Colon (tissue), 2 donors: ENCODE measurements around the gene KIF18A.
"Not testable (repeated sequence)": the region's sequence is repeated elsewhere in the genome, so short reads cannot be mapped to it uniquely, and the experiment has no call there.

ENCODE experiments used
- FAIRE-seq: peaks from 2 replicates; lab custom pipeline; 2012; peaks lifted over from hg19 to GRCh38; lab: Jason Lieb, UNC
- donor health status: control.
- donor health status: control.

Gene KIF18A

DNA sequence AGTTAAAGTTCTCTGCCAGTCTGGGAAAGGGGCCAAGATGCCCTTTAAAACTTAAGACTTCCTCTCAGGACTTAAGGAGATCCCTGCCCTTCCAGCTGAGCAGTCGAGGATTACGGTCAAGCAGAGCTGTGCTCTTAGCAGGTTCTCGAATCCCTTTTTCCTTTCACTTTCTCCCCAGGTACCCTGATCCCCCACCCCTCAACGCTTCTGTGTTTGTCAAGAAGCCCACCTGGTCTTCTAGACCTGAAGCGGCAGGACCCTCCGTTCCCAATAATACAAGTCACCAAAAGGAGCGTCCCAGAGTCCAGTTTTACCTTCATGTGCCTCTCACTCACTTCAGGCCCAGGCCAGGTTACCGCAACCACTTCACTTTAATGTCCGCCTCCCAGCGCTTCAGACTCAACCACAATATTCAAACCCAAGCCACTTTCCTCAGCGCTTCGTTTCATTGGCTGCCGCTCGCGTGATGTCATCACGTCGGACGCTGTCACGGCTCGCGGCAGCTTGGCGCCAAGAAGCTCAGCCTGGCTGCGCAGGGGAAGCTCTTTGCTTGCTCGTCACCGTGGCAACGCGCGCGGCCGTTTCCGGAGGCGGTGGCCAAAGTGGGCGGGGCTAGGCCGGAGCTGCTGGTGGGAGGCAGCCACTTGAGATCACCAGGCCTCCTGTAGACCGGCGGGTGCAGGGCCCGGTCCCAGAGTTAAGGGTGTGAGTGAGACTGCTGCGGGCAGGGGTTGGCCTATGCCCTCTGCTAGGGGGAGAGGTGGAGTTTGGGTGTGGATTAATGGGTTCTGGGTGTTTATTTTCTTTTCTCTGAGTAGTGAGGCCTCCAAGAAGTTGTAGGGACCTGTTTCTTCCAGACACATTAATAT lies at the start of gene KIF18A, which contains the start of gene METTL15:
Gene KIF18A, minus strand, starts transcription at position 407 of the 869 bp plus-strand sequence. CDS start 10,209 bp downstream, outside the sequence.
Gene METTL15, plus strand, starts transcription at position 639 of the 869 bp plus-strand sequence. CDS start 4,947 bp downstream, outside the sequence.
- FAIRE-seq = no peak

DNA sequence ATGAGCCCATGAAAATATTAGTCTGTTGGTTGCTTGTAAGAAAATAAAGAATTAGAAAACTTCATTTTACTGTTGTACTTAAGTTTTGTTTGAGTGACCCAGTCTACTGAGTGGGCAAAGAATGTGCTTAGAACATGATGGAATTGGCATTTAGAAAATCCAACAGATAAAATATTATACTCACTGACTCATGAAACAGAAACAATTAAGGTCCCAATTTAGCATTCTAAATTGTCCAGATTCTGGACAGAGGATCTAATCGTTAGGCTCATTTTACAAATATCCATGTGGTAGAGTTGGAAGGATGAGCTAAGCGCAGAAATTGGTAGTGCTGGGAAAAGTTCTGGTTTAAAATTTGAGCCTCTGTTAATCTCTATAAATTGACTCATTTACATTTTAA lies 45.6 kb upstream of the KIF18A start:
- FAIRE-seq = no peak

DNA sequence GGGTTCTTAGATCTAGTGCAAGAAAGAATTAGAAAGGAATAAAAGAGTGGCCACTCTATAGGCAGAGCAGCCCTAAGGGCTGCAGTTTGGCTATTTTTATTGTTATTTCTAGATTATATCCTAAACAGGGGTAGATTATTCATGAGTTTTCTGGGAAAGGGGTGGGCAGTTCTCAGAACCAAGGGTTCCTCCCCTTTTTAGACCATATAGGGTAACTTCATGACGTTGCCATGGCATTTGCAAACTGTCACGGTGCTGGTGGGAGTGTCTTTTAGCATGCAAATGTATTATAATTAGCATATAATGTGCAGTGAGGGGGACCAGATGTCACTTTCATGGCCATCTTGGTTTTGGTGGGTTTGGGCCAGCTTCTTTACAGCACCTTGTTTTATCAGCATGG lies 44.8 kb upstream of the KIF18A start:
- FAIRE-seq = no peak

DNA sequence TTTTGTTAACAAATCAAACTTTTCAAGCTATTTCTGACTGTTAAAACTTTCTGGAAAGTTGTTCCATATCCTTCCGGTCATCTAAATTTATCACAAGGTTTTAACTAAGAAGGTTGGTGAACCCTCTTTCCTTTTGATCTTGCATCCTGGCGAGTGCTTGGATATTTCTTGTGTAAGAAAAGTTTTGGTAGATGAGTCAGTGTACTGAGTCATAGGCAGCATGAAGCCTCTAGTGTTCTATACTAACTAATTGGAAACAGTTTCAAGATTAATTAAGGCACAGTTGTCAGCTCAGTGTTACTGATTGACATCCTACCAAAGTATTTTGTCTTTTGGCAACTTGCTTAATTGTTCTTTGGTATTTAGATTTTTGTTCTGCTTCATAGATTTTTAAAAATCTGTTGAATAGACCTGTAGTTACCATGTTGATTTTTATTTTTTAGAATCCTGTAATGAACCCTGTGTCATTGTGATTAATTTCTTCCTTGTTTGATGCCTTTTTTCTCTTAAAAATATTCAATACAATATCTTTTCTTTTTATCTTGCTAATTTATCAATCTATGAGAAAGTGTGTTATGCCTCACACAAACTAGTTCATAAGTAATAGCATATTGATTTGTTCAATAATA lies 38.3 kb upstream of the KIF18A start:
- FAIRE-seq = no peak

DNA sequence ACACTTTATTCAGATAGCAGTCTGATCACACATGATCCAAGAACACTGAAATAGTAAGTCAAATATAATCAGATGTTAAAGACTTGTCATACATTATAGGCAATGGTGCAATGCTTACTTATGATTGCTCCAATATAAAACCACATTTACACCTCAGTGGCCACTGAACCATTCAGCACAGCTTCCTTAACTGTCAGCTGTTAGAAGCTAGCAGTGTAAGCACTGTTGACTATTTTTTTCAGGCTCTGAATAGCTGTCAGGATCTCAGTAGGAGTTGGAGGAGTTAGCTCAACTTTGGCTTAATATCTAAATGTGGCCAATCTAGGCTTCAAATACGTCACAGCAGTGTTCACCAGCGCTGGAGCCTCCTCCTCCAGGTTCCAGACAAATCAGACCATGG lies 36.9 kb upstream of the KIF18A start:
- no peak for FAIRE-seq

DNA sequence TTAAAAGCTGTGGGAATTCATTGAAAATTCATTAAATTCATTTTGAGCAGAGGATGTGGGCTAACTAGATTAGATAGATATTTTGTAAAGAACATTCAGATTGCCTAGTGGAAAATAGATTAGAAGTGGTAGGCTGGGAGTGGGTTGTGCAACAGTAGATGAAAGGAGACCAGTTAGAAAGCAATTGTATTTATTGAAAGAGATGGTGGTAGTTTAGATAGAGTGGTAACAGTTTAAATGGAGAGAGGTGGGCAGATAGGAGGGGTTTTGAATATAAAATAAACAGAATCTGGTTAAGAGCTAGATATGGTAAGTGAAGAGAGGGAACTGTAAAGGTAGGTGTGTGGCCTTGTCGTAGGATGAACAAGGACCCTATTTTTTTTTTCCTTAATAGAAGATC lies 34.8 kb upstream of the KIF18A start:
- FAIRE-seq = no peak

DNA sequence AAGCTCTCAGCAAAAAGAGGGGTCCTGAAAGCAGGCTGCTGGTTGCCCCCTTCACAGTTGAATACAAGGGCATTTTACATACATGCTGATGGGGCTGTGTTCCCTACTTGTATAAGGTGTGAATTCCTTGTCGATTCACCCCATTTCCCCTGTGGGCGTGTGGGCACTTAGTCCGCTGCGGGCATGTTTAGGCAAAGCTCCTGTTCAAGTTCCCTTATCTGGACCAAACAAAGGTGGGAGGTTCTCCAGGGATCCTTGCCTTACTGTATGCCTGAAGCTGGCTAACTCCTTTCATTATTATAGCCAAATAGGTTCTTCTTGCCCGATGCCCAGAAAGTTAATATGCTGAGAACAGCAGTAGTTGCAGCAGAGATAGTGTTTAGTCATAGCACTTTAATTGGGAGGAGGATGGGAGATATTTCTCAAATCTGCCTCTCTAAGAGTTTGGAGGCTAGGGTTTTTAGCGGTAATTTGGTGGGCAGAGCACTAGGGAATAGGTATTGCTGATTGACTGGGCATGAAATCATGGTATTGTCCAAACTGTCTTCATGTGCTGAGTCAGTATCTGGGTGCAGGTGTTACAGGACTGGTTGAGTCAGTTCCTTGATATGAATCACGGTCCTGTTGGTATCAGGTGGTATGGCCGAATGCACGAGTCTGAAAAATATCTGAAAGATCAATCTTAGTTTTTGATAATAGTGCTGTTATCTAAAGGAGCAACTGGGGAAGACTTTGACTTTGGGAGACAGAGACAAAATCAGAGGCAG lies 32.9 kb upstream of the KIF18A start:
- FAIRE-seq = no peak

DNA sequence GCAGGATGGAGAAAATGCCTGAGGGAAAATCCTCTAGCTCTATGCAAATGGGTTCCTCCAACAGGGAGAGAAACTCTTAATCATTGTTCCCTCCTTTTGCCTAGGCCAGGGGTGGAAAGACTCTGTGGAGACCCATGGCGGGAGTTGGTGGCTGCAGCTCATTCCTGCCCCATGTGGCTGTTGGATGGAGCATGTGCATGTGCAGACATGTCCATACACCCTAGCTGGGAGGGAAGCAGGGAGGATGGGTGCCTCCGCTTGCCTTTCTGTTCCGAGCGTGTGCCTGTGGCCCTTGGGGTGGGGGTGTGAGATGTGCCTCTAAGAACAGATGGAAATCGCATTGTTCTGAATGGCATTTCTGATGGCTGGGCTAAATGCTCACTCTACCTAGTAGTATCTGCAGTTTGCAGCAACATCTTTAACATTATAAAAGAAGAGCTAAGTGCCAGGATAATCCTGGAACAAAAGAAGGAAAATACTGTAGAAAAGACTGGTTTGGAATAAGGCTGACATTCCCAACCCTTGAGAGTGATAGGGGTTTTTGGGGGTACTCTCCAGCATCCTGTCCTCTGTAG lies 32.0 kb upstream of the KIF18A start:
- no peak for FAIRE-seq

DNA sequence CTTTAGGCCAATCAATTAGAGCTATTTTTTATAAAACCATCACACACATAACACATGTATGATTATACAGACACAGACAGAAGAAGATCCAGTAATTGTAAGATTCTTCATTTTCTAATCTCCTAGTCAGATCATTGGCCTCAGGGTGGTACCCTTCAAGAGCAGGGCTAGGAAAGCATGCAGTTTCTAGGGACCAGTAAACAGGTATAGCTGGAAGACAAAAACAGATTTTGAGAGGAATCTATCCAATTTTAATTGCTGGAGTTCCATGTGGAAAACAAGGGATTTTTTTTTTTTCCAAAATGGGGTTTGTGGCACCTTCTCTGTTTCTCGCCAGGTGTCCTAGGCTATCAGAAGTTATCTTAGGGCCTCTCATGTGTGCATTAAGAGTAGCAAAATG lies 29.9 kb upstream of the KIF18A start:
- no peak for FAIRE-seq

DNA sequence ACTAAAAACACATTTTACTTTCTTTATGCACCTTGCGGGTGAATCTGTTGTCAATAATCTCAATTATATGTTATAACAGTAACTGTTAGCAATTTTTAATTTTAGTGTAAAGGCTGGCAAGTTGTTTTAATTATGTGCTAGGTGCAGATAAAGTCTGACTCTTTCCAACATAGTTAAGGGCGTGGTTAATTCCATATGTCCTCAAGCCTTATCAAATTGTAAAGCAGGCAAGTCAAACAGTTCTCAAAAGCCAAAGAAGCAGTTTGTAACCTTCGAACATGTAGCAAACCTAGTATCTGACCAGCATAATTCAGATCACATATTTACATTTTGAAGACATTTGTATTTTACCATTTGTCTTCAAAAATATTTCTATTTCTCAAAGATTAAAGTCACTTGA lies 29.4 kb upstream of the KIF18A start:
- no peak for FAIRE-seq

DNA sequence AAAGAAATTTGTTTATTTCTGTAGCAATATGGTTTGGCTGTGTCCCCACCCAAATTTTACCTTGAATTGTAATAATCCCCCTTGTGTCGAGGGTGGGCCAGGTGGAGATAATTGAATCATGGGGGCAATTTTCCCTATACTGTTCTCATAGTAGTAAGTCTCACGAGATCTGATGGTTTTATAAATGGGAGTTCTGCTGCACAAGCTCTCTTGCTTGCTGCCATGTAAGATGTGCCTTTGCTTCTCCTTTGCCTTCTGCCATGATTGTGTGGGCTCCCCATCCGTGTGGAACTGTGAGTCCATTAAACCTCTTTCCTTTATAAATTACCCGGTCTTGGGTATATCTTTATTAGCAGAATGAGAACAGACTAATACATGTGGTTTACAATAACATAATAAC lies 28.2 kb upstream of the KIF18A start:
- not testable (repeated sequence) for FAIRE-seq

DNA sequence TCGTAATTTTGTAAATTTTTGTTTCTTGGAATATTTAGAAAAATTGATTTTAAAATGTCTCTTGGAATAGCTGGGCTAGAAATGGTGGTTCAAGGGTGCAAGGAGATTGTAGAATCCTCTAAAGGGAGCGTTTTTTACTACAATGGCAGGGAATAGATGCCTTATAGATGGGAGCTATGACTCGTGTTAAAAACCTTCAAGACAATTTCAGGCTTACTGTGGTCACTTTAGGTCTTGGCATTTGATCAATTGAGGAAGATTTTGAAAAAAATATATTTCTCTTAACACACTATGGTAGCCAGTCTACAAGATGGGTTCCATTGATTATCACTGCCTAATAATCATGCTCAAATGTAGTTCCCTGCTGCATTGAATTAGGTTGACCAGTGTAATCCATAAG lies 25.2 kb upstream of the KIF18A start:
- no peak for FAIRE-seq

DNA sequence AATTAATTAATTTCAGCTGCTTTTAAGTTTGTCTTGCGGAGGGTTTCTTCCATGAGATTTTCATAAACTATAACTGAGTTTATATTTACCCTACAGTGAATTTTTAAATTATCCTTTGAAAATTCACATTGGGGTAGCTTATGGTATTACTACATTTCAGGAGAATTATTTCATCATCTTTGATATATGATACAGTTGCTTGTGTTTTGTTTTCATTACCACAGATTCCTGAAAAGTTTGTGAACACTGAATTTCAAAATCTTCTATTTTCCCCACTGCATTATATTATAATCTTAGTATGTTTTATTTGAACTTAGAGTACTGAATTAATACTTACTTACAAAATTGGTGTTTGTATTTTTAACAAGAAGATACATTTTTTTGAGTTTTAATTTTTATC lies 24.6 kb upstream of the KIF18A start:
- no peak for FAIRE-seq

DNA sequence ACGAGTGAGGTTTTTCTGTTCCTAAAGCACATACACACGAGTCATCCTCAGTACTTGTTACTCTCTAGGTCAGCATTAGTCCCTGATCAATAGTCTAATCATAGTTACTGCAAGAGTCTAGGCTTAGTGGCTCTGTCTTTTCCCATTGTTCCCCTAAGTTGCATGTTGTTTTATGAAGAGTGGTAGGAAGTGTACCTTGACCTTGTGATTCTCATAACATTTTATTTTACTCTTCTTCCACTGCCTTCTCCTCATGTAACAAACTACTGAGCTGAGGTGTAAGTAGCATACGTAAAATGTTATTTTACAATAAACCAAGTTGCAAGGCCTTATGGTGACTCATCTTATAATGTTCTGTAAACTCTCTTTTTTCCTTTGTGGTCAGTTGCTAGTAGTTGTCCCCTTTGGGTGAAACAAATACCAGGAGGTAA lies 15.2 kb upstream of the KIF18A start:
- FAIRE-seq = no peak

DNA sequence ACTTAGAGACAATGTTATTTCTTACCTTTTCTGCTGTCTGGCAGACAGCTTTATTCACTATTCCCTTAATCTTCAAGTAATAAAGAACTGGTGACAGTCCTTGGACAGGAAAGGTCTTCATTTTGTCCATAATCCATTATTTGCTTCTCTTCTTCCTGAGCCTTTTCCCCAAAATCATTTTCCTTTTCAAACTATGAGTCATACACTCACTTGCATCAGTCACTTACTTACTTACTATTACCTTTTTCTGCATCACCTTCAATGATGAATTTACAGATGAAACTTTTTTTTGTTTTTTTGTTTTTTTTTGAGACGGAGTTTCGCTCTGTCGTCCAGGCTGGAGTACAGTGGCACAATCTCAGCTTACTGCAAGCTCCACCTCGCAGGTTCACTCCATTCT lies 9.8 kb upstream of the KIF18A start:
- FAIRE-seq = no peak

DNA sequence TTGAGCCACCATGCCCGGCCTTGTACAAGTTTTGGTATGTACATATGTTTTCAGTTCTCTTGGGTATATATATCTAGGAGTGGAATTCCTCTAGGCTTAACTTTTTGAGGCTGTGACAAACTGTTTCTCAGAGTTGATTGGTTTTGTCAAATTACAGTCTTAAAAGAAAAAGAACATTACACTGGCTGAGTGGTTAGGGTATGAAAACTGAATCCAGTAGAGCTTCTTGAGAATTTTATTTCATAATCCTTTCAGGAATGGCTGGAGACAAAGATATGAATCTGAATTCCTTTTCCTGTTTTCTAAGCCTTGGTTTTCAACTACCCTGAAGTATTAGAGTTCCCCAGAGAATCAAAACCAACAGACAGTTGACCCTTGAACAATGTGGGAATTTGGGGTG lies 6.8 kb upstream of the KIF18A start:
- no peak for FAIRE-seq

DNA sequence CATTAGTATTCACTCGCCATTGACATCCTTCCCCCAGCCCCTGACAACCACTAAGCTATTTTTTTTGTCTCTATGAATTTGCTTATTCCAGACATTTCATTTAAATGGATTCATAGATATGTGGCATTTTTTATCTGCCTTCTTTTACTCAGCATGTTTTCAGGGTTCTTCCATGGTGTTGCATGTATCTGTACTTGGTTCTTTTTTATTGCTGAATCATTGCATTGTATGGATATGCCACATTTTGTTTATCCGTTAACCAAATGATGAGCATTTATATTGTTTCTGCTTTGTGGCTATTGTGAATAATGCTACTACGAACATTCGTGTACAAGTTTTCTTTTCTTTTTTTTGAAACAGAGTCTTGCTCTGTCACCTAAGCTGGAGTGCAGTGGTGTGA lies 6.2 kb upstream of the KIF18A start:
- FAIRE-seq = no peak

DNA sequence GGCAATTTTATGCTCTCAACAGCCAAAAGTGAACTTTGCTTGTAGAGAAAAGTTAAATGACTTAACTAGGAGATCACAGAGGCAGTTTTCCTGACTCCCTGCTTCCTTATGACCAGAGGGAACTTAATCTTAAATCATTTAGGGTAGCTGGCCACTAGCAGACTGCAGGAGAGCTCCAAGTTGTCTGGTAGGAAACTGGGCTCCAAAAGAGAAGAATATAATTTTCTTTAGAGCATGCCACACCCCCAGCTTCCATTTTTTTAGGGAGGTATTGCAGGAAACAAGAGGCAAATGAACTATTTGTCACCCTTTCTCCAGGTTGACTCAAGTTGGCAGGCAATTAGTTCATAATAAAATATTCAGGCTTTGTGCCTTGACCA lies 2.9 kb upstream of the KIF18A start:
- no peak for FAIRE-seq

DNA sequence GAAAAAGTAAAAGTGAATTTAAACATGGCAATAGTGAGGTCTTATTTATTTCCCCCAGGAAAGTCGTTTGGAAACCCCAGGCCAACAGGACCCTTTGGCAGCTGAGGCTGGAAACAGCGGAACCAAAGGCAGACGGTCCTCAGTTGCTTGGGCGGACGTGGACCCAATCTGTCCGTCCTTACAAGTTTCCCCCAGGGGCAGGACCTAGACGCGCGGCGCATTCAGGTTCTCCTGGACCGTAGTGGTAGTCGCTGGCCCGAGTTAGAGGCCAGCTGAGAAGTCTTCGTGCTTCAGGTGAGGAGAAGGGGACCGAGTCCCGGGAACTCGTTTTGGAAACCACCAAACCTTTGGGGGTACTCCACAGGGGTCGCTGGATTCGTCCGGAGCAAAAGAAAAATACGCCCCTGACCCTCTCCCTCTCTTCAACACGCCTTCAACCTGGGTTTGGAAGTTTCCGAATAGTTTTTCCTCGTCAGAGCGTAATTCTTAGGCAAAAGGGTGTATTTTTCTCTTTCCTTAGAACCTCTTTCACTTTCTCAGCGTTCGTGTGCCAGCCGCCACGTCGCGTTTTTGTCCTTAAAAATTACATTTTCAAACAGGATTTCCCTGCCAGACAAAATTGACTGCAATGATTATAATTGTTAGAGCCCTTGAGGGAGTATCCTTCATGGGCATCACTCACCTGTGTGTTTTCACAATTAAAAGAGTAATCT lies 2.3 kb upstream of the KIF18A start:
- FAIRE-seq = no peak

DNA sequence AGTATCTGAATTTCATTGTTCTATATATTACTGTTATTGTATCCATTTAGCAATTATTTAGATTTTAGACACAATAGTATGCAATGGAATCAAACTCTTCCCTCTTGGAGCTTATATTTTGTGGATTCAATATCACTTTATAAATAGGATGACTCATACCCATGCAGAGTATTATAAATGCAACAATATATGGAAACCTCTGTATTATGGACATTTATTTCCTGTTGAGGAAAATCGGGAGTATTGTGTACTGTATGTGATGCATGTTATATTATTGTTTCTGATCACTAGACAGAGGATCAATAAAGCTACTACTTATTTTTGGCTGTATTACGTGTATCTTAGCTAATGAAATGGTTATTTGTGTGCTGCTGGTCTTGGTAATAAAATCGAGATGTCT lies 1.0 kb upstream of the KIF18A start:
- no peak for FAIRE-seq

DNA sequence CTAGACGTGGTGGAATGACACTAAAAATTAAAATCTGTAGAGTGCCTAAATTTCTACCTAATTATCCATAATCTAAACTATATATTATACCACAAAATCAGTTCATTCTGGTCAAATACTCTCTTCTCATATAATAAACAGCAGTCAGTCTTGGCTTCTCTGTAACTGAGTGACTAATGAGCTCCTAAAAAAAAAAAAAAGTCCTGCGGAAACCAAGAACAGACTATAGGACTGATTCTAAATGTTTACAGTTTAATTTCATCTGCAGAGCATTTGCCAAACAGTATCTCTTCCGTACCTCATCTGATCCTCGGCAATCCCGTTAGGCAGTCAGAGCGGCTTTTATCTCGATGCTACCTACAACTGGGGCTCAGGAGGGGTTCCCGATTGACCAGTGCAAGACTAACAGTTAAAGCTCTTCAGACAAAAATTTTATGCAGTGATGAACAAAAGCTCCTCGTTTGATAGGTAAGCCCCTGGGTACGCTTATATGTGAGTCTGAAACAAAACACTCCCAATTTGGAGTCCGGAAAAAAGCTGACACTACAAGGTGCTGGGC lies 686 bp downstream of the KIF18A start:
- FAIRE-seq = no peak
